Measurements from ENCODE around the gene CHN2.

CHN2 gene

GRCh38 chr7:29326864-29327263 is 132.3 kb downstream of the CHN2 start:
- H3K27ac ChIP-seq: no peak overlapping the region
- no peak for DNase-seq (ENCODE audit: low read depth, low spot score)

- no peak overlapping the region for H3K27ac ChIP-seq
- DNase-seq (ENCODE audit: low read depth, low spot score): no peak
Measured at GRCh38 chr7:29327455-29327854, 132.9 kb downstream of the CHN2 start.

GRCh38 chr7:29328045-29328444 is 133.5 kb downstream of the CHN2 start:
- no peak overlapping the region for H3K27ac ChIP-seq

GRCh38 chr7:29328811-29329210 is 134.2 kb downstream of the CHN2 start:
- no peak overlapping the region for H3K27ac ChIP-seq
- DNase-seq (ENCODE audit: low read depth, low spot score): no peak

More at GRCh38 chr7:29328045-29328444, 133.5 kb downstream of the CHN2 start:
- no peak for DNase-seq (ENCODE audit: low read depth, low spot score)

- no peak for DNase-seq (ENCODE audit: low read depth, low spot score)
- no peak overlapping the region for H3K27ac ChIP-seq
Measured at GRCh38 chr7:29329686-29330085, 135.1 kb downstream of the CHN2 start.

GRCh38 chr7:29330136-29330535 is 135.6 kb downstream of the CHN2 start:
- DNase-seq (ENCODE audit: low read depth, low spot score): no peak
- H3K27ac ChIP-seq: no peak overlapping the region

- H3K27ac ChIP-seq: no peak overlapping the region
- no peak for DNase-seq (ENCODE audit: low read depth, low spot score)
Measured at GRCh38 chr7:29331163-29331562, 136.6 kb downstream of the CHN2 start.

- H3K27ac ChIP-seq: no peak overlapping the region
- DNase-seq (ENCODE audit: low read depth, low spot score): no peak
Measured at GRCh38 chr7:29332042-29332811, 137.7 kb downstream of the CHN2 start.

GRCh38 chr7:29332875-29333855 is 138.6 kb downstream of the CHN2 start:
- H3K27ac ChIP-seq: no peak overlapping the region
- no peak for DNase-seq (ENCODE audit: low read depth, low spot score)

GRCh38 chr7:29335188-29336083 is 140.9 kb downstream of the CHN2 start:
- no peak for DNase-seq (ENCODE audit: low read depth, low spot score)
- no peak overlapping the region for H3K27ac ChIP-seq

GRCh38 chr7:29337546-29338116 is 143.1 kb downstream of the CHN2 start:
- DNase-seq (ENCODE audit: low read depth, low spot score): no peak
- H3K27ac ChIP-seq: no peak overlapping the region

- H3K27ac ChIP-seq: no peak overlapping the region
- DNase-seq (ENCODE audit: low read depth, low spot score): no peak
Measured at GRCh38 chr7:29340696-29341095, 146.1 kb downstream of the CHN2 start.

GRCh38 chr7:29341156-29341555 is 146.6 kb downstream of the CHN2 start:
- no peak for DNase-seq (ENCODE audit: low read depth, low spot score)
- no peak overlapping the region for H3K27ac ChIP-seq

- no peak for DNase-seq (ENCODE audit: low read depth, low spot score)
- H3K27ac ChIP-seq: peak overlapping the region; percentile 9
Measured at GRCh38 chr7:29342761-29343160, 148.2 kb downstream of the CHN2 start.

GRCh38 chr7:29343399-29343798 is 148.8 kb downstream of the CHN2 start:
- peak overlapping the region; percentile 9 for H3K27ac ChIP-seq
- no peak for DNase-seq (ENCODE audit: low read depth, low spot score)

GRCh38 chr7:29344334-29344978 is 149.9 kb downstream of the CHN2 start:
- no peak overlapping the region for H3K27ac ChIP-seq

GRCh38 chr7:29345590-29345989 is 151.0 kb downstream of the CHN2 start:
- DNase-seq (ENCODE audit: low read depth, low spot score): no peak
- no peak overlapping the region for H3K27ac ChIP-seq

More at GRCh38 chr7:29344334-29344978, 149.9 kb downstream of the CHN2 start:
- no peak for DNase-seq (ENCODE audit: low read depth, low spot score)

- H3K27ac ChIP-seq: no peak overlapping the region
- DNase-seq (ENCODE audit: low read depth, low spot score): no peak
Measured at GRCh38 chr7:29346231-29346978, 151.8 kb downstream of the CHN2 start.

- H3K27ac ChIP-seq: no peak overlapping the region
- DNase-seq (ENCODE audit: low read depth, low spot score): no peak
Measured at GRCh38 chr7:29349362-29349761, 154.8 kb downstream of the CHN2 start.
